Measurements from ENCODE around the gene SENP2. TPM values are rescaled to one million over a fixed set of nuclear protein-coding genes. Genes with fewer than 3 reads are reported as not detected.

The SENP2 gene
- total and polyA plus RNA-seq, 4 donors, result 7.5 to 42.1 (median 20.4) TPM

- ATAC-seq (ENCODE audit: insufficient read depth, low FRiP score), result no peak
- Histone ChIP-seq H3K9me3 (ENCODE audit: control insufficient read depth in 4 of 4, insufficient read depth in 3 of 4, low read length in 3 of 4) (no peaks in the 10 kb centered on the region), H3K4me3 (no peak overlapping the region), H3K27me3 (ENCODE audit: control insufficient read depth in 3 of 3, insufficient read depth in 3 of 3, low read length in 2 of 3) (no peaks in the 10 kb centered on the region), H3K27ac (ENCODE audit: low read depth in 1 of 2, low read length in 1 of 2) (peak overlapping the region in 1 of 2 donors; percentile 55), H3K4me1 (ENCODE audit: control insufficient read depth in 5 of 5, insufficient read depth in 5 of 5, low read length in 5 of 5) (peaks cover 0 to 11% (median 0%) of the 10 kb centered on the region in 5 donors), H3K36me3 (ENCODE audit: control insufficient read depth in 4 of 4, insufficient read depth in 4 of 4, low read length in 4 of 4) (peaks cover 0 to 36% (median 20%) of the 10 kb centered on the region in 4 donors), H3K9ac (ENCODE audit: insufficient read depth in 1 of 2, low read length in 2 of 2) (no peak overlapping the region)
- no peak for DNase-seq
- TF ChIP-seq, protein P1, sequence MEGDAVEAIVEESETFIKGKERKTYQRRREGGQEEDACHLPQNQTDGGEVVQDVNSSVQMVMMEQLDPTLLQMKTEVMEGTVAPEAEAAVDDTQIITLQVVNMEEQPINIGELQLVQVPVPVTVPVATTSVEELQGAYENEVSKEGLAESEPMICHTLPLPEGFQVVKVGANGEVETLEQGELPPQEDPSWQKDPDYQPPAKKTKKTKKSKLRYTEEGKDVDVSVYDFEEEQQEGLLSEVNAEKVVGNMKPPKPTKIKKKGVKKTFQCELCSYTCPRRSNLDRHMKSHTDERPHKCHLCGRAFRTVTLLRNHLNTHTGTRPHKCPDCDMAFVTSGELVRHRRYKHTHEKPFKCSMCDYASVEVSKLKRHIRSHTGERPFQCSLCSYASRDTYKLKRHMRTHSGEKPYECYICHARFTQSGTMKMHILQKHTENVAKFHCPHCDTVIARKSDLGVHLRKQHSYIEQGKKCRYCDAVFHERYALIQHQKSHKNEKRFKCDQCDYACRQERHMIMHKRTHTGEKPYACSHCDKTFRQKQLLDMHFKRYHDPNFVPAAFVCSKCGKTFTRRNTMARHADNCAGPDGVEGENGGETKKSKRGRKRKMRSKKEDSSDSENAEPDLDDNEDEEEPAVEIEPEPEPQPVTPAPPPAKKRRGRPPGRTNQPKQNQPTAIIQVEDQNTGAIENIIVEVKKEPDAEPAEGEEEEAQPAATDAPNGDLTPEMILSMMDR (IDR thresholded peaks at IDR 0.05; ENCODE audit: control extremely low read depth, extremely low read depth), result no peak
- 96 to 97% methylated on average over 12 of the region's 12 CpGs for WGBS, 2 donors
These were observed 71.1 kb downstream of the SENP2 start for GRCh38 chr3:185657211-185657610.

DNA sequence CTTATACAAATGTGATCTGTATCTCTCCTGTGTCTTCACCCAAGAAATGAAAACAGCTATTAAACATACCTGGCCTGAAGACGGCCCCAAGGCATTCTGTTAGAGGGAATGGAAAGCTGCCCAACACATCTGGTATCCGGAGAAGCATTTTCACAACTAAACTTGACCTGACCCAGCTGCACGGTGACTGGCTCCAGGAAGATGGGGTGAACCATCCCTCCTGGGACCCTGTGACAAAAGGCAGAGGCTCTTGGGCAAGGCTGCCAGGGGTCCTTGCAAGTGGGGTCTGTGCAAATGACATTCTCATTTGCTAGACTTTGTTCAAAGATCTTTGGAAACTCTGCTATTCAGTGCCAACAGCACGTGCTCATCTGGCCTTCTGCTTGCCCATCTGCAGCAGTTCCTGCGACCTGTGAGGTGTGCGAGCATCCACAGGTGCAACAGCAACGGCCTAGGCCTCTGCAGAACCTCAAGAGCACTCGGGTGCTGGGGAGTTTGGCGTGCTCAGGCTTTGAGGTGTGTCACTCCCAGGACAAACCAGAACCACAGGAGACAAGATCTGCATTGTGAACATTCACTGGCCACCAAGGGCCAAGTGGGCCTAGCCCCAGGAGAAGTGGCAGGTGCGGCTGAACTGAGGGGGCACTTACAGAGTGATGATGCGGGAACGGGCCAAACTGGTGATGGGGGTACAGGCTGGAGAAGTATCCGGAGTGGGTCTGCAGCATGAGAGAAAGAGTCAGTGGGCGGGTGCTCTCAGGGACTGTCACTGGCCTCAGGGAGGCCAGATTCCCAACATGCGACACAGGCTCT, 71.8 kb downstream of the SENP2 start:
- peak overlapping the region; percentile 24 to 55 for H3K27ac ChIP-seq (ENCODE audit: low read depth in 1 of 2, low read length in 1 of 2)
- H3K9ac ChIP-seq (ENCODE audit: insufficient read depth in 1 of 2, low read length in 2 of 2), result no peak overlapping the region
- H3K27me3 ChIP-seq (ENCODE audit: control insufficient read depth in 3 of 3, insufficient read depth in 3 of 3, low read length in 2 of 3), result no peaks in the 10 kb centered on the region
- no peaks in the 10 kb centered on the region for H3K9me3 ChIP-seq (ENCODE audit: control insufficient read depth in 4 of 4, insufficient read depth in 3 of 4, low read length in 3 of 4)
- ATAC-seq (ENCODE audit: insufficient read depth, low FRiP score) (no peak), DNase-seq (no peak)
- 91 to 96% methylated on average over 15 of the region's 15 CpGs for WGBS, 2 donors
- TF ChIP-seq, protein P1 (IDR thresholded peaks at IDR 0.05; ENCODE audit: control extremely low read depth, extremely low read depth), result no peak
- peaks cover 0 to 33% (median 18%) of the 10 kb centered on the region in 4 donors for H3K36me3 ChIP-seq (ENCODE audit: control insufficient read depth in 4 of 4, insufficient read depth in 4 of 4, low read length in 4 of 4)
- H3K4me1 ChIP-seq (ENCODE audit: control insufficient read depth in 5 of 5, insufficient read depth in 5 of 5, low read length in 5 of 5), result peaks cover 0 to 11% (median 0%) of the 10 kb centered on the region in 5 donors
- no peak overlapping the region for H3K4me3 ChIP-seq

DNA sequence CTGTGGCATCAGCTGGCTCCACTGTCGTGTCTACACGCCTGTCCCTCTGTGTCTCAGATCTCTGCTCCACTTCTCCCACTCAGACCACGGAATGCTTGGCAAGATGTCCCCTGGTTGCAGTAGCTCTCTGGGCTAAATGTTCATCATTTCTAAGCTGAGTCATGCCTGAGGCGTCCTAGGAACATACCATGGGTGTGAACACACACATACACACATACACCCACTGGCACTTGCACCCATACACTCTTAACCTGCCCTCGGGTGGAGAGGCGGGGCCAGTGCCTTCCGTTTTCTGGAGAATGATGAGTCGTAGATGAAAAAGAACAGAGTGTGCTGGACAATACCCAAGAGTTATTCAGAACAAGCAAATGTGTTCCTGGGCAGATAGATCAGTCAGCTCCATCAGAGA, 72.4 kb downstream of the SENP2 start:
- peak; percentile 69 for ATAC-seq (ENCODE audit: insufficient read depth, low FRiP score)

More for the DNA sequence above, 72.4 kb downstream of the SENP2 start:
- TF ChIP-seq, protein P1 (IDR thresholded peaks at IDR 0.05; ENCODE audit: control extremely low read depth, extremely low read depth), result no peak
- Histone ChIP-seq H3K4me3 (no peak overlapping the region), H3K36me3 (ENCODE audit: control insufficient read depth in 4 of 4, insufficient read depth in 4 of 4, low read length in 4 of 4) (peaks cover 0 to 32% (median 18%) of the 10 kb centered on the region in 4 donors), H3K27me3 (ENCODE audit: control insufficient read depth in 3 of 3, insufficient read depth in 3 of 3, low read length in 2 of 3) (no peaks in the 10 kb centered on the region), H3K9ac (ENCODE audit: insufficient read depth in 1 of 2, low read length in 2 of 2) (no peak overlapping the region), H3K27ac (ENCODE audit: low read depth in 1 of 2, low read length in 1 of 2) (peak overlapping the region; percentile 12 to 55), H3K4me1 (ENCODE audit: control insufficient read depth in 5 of 5, insufficient read depth in 5 of 5, low read length in 5 of 5) (peaks cover 0 to 11% (median 0%) of the 10 kb centered on the region in 5 donors), H3K9me3 (ENCODE audit: control insufficient read depth in 4 of 4, insufficient read depth in 3 of 4, low read length in 3 of 4) (no peaks in the 10 kb centered on the region)
- 61 to 66% methylated on average over 8 of the region's 8 CpGs for WGBS, 2 donors
- no peak for DNase-seq

Measured in lung (tissue), 12 donors.